ENCODE results near the gene NR6A1. TPM values are rescaled to one million over a fixed set of nuclear protein-coding genes. Genes with fewer than 3 reads are reported as not detected.
"Not testable (repeated sequence)": the region's sequence is repeated elsewhere in the genome, so short reads cannot be mapped to it uniquely, and the experiment has no call there.

The NR6A1 gene
- total RNA-seq, 1 experiment from 2014 or later: 0.77 TPM

DNA sequence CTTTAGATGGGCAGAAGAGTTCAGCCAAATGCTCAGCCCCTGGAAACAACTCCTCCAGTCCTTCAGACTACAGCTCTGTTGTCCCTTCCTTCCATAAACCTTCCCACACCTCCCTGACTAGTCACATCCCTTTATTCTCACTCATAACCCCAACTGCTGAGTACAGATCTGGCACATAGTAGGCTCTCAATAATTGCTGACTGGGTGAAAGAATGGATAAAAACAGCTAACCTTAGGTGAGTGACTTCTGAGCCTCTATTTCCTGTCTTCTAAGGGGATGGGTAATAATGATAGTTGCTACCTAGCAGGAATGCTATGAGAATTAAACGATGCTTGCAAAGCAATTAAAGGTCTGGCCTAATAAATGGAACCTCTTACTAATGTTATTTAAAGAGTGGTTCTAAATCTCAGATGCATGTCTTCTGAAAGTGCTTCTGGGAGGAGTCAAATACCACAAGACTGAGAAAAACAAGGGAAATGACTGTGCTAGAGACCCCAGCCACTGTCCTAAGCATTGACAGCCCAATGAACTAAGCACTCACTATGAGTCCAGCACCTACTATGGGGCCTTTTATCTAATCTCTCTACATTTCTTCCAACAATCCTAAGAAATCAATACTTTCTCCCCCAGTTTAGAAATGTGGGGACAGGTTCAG lies 2.5 kb upstream of the NR6A1 start:
- CTCF ChIA-PET: interaction anchor here (2.1 to 3.6 kb wide), 2 partner anchors 79 to 80 kb away, joined by 23 to 58 read pairs; partner anchors contain the start of gene WDR38
- intact Hi-C loops (cut with micrococcal nuclease): loop anchor here (1.0 to 5.0 kb wide), 3 partner anchors 37 to 599 kb away; partner anchors contain the start of gene WDR38

DNA sequence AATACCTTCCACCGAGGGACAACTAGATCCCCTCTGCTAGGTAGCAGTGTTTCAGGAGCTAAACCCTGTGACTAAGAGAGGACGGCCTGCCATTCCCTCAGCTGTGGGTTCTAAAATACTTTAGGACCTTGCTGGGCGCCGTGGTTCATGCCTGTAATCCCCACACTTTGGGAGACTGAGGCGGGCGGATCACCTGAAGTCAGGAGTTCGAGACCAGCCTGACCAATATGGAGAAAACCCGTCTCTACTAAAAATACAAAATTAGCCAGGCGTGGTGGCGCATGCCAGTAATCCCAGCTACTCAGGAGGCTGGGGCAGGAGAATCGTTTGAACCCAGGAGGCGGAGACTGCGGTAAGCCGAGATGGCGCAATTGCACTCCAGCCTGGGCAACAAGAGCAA lies 1.8 kb upstream of the NR6A1 start:
- ATAC-seq; H3K9me3 ChIP-seq (ENCODE audit: low read length); POLR2A ChIA-PET (ENCODE audit: unreplicated experiment); H3K27ac ChIP-seq (ENCODE audit: low read length); H3K9ac ChIP-seq (ENCODE audit: low read length); DNase-seq; H3F3A ChIP-seq (ENCODE audit: low read length, unreplicated experiment); H3K9me2 ChIP-seq (replicated peaks; ENCODE audit: low read length); H3K36me3 ChIP-seq (ENCODE audit: low read depth, low read length); H3K4me1 ChIP-seq (ENCODE audit: insufficient read depth, low read length); BruUV-seq (replicated peaks); H3K4me3 ChIP-seq (ENCODE audit: low read length); H3K4me2 ChIP-seq (ENCODE audit: low read length); H3K27me3 ChIP-seq (ENCODE audit: low read length); H2AFZ ChIP-seq (ENCODE audit: low read length); H4K20me1 ChIP-seq (ENCODE audit: low read length): not testable (repeated sequence)
- intact Hi-C loops (cut with micrococcal nuclease): loop anchor here (5.0 kb wide), 1 partner anchor 599 kb away; no protein-coding TSS in a partner anchor
- CTCF ChIA-PET: interaction anchor here (3.6 kb wide), 1 partner anchor 81 kb away, joined by 58 read pairs; the partner anchor contains the start of gene WDR38
- H3K79me2 ChIP-seq (ENCODE audit: low read length): peaks cover 26% of the 10 kb centered on the region

More for the DNA sequence above, 2.5 kb upstream of the NR6A1 start:
- no peaks in the 10 kb centered on the region for H3K27me3 ChIP-seq (ENCODE audit: low read length)
- no TSS peak for BruUV-seq (replicated peaks)
- no peak overlapping the region for H3K9ac ChIP-seq (ENCODE audit: low read length)
- no peaks in the 10 kb centered on the region for H4K20me1 ChIP-seq (ENCODE audit: low read length)
- H3K36me3 ChIP-seq (ENCODE audit: low read depth, low read length): no peaks in the 10 kb centered on the region
- H3K4me2 ChIP-seq (ENCODE audit: low read length): no peak overlapping the region
- H3K4me3 ChIP-seq (ENCODE audit: low read length): no peak overlapping the region
- H3K79me2 ChIP-seq (ENCODE audit: low read length): peaks cover 19% of the 10 kb centered on the region
- no peaks in the 10 kb centered on the region for H3K9me3 ChIP-seq (ENCODE audit: low read length)
- no peak overlapping the region for H3K27ac ChIP-seq (ENCODE audit: low read length)
- ATAC-seq: no peak
- H3K9me2 ChIP-seq (replicated peaks; ENCODE audit: low read length): no peaks in the 10 kb centered on the region
- POLR2A ChIA-PET (ENCODE audit: unreplicated experiment): no interaction called here
- no peak overlapping the region for H2AFZ ChIP-seq (ENCODE audit: low read length)
- TF ChIP-seq, protein P1, sequence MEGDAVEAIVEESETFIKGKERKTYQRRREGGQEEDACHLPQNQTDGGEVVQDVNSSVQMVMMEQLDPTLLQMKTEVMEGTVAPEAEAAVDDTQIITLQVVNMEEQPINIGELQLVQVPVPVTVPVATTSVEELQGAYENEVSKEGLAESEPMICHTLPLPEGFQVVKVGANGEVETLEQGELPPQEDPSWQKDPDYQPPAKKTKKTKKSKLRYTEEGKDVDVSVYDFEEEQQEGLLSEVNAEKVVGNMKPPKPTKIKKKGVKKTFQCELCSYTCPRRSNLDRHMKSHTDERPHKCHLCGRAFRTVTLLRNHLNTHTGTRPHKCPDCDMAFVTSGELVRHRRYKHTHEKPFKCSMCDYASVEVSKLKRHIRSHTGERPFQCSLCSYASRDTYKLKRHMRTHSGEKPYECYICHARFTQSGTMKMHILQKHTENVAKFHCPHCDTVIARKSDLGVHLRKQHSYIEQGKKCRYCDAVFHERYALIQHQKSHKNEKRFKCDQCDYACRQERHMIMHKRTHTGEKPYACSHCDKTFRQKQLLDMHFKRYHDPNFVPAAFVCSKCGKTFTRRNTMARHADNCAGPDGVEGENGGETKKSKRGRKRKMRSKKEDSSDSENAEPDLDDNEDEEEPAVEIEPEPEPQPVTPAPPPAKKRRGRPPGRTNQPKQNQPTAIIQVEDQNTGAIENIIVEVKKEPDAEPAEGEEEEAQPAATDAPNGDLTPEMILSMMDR (conservative IDR thresholded peaks at IDR 0.05; ENCODE audit: low read depth, low read length): no peak
- no peak for TF ChIP-seq EZH2phosphoT487 (IDR thresholded peaks at IDR 0.05; ENCODE audit: borderline replicate concordance, low read length)
- no peak for TF ChIP-seq EZH2 (IDR thresholded peaks at IDR 0.05; ENCODE audit: low read length, unreplicated experiment)
- peaks cover under 1% of the 10 kb centered on the region for H3F3A ChIP-seq (ENCODE audit: low read length, unreplicated experiment)
- H3K4me1 ChIP-seq (ENCODE audit: insufficient read depth, low read length): peaks cover 9% of the 10 kb centered on the region
- DNase-seq: no peak

DNA sequence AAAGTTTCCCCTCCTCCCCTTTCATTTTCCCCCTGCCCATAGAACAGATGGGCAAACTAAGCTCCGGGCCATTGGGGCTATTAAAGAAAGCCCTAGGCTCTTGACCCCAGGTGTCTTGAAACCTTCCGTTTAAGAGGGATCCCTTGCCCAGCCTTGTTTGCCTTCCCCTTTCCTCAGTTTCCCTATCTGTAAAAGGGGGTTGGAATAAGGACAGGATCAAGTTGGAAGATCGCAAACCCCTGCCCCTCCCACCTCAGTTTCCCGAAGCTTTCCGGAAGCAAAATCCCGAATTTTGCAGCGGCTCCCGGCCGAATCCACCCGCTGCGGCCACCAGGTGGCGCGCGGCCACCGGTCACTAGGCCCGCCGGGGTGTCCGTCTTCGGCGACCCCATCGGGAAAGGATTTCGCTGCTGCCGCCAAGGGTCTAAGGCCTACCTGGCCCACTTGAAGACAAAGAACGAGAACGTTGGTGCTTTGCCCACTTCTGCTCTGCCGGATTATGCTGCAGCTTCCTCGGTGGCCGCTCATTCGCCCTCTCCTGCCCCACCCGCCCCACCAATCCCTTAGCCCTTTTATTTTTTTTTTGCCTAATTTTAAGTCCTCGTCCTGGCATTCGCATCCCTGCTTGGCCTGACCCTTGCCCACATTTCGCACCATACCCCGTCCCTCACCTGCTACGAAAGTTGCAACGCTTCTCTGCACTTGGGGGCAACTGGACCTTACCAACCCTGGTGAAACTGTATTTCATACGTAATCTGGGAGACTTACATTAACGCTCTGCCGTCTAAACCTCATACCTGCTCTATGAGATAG lies 962 bp upstream of the NR6A1 start:
- TF ChIP-seq, protein P1 (conservative IDR thresholded peaks at IDR 0.05; ENCODE audit: low read depth, low read length): peak; percentile 84
- TF ChIP-seq EZH2 (IDR thresholded peaks at IDR 0.05; ENCODE audit: low read length, unreplicated experiment): no peak
- no peak for TF ChIP-seq EZH2phosphoT487 (IDR thresholded peaks at IDR 0.05; ENCODE audit: borderline replicate concordance, low read length)
- Histone ChIP-seq H3K27ac (ENCODE audit: low read length) (no peak overlapping the region), H3K27me3 (ENCODE audit: low read length) (no peaks in the 10 kb centered on the region), H3K36me3 (ENCODE audit: low read depth, low read length) (no peaks in the 10 kb centered on the region), H3K4me1 (ENCODE audit: insufficient read depth, low read length) (0 out of 2 replicates have a peak, but pooled peaks cover 4% of the 10 kb centered on the region), H3K9me2 (replicated peaks; ENCODE audit: low read length) (no peaks in the 10 kb centered on the region), H2AFZ (ENCODE audit: low read length) (peak overlapping the region; percentile 78), H4K20me1 (ENCODE audit: low read length) (0 out of 2 replicates have a peak, but pooled peaks cover 4% of the 10 kb centered on the region), H3K4me2 (ENCODE audit: low read length) (peak overlapping the region; percentile 84), H3K9me3 (ENCODE audit: low read length) (no peaks in the 10 kb centered on the region), H3K4me3 (ENCODE audit: low read length) (peak overlapping the region; percentile 84), H3K79me2 (ENCODE audit: low read length) (peaks cover 34% of the 10 kb centered on the region), H3K9ac (ENCODE audit: low read length) (peak overlapping the region; percentile 66; the same call in 1 of the 2 replicates), H3F3A (ENCODE audit: low read length, unreplicated experiment) (no peaks in the 10 kb centered on the region)
- BruUV-seq (replicated peaks): no TSS peak
- DNase-seq (peak; percentile 73), ATAC-seq (peak; percentile 7; the same call in 1 of the 2 replicates)
- CTCF ChIA-PET: interaction anchor here (0.8 to 3.6 kb wide), 3 partner anchors 22 to 85 kb away, joined by 3 to 58 read pairs (median 3); partner anchors contain the start of gene WDR38
- intact Hi-C loops (cut with micrococcal nuclease): loop anchor here (1.0 to 5.0 kb wide), 2 partner anchors 122 to 600 kb away; no protein-coding TSS in a partner anchor
- POLR2A ChIA-PET (ENCODE audit: unreplicated experiment): no interaction called here
